HG02852 (cell line): ENCODE results near the gene ANKRD13A.
"Not testable (repeated sequence)": the region's sequence is repeated elsewhere in the genome, so short reads cannot be mapped to it uniquely, and the experiment has no call there.

Source experiments
- ATAC-seq: cut with Tn5 transposase; IDR thresholded peaks from one replicate; pipeline ENCODE4 v1.9.1; 2021; ENCODE audit warnings: mild to moderate bottlenecking, moderate library complexity; ENCODE audit not compliant: unreplicated experiment

Gene ANKRD13A

DNA sequence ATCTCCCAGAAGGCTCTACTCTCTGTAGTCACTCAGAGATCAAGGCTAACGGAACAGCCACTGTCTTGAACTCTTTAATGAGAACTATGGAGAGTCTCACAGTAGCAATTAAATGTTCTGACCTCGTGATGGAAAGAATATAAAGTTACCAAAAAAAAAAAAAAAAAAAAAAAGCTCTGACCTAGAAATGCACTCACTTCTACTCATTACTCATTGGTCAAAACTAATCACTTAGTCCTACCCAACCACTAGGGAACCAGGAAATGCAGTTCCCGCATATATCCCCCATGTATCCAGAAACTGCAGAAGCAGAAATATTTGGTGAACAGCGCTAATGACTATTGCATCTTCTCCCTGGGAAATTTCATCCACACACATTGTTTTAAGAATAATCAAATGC is 78.6 kb downstream of the ANKRD13A start:
- ATAC-seq: no peak

GRCh38 chr12:110079477-110080400 is 80.5 kb downstream of the ANKRD13A start:
- ATAC-seq: peak; percentile 80

GRCh38 chr12:110080410-110080809 is 81.2 kb downstream of the ANKRD13A start:
- no peak for ATAC-seq

- no peak for ATAC-seq
These were observed 85.2 kb downstream of the ANKRD13A start for GRCh38 chr12:110084314-110085015.

DNA sequence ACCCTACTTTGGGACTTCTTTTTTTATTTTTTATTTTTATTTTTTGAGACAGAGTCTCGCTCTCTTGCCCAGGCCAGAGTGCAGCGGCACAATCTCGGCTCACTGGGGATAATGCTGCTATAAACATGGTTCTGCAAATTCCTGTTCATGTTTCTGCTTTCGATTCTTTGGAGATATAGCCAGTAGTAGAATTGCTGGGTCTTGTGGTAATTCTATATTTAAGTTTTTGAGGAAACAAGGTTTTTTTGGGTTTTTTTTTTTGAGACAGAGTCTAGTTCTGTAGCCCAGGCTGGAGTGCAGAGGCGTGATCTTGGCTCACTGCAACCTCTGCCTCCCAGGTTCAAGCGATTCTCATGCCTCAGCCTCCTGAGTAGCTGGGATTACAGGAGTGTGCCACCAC is 89.0 kb downstream of the ANKRD13A start:
- ATAC-seq: not testable (repeated sequence)

DNA sequence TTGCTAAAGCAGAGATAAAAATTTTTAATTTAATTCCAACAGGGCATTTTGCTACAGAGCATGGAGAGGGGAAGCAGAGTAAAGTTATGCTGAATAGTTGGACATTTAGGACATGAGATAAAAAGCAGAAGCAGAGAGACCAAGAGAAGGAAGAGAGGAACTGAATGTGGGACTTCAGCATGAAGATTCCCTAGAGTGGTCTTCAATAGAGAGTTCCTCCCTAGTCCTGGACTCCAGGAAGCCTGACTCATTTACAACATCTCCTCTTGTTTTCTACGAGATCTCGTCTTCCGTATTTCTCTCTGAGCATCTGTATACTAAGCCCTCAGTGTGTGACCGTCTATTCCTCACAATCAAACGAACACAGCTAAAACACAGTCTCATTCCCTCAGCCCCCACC is 89.7 kb downstream of the ANKRD13A start:
- no peak for ATAC-seq
